CD4-positive, alpha-beta T cell treated with Interleukin-17A for 4 hours (primary cell): Measurements from ENCODE around the gene TLR2.

Experiments used
- DNase-seq: peaks from one replicate; pipeline ENCODE4 v3.0.0-alpha.2; 2020; ENCODE audit warnings: mixed read lengths

TLR2 gene, protein sequence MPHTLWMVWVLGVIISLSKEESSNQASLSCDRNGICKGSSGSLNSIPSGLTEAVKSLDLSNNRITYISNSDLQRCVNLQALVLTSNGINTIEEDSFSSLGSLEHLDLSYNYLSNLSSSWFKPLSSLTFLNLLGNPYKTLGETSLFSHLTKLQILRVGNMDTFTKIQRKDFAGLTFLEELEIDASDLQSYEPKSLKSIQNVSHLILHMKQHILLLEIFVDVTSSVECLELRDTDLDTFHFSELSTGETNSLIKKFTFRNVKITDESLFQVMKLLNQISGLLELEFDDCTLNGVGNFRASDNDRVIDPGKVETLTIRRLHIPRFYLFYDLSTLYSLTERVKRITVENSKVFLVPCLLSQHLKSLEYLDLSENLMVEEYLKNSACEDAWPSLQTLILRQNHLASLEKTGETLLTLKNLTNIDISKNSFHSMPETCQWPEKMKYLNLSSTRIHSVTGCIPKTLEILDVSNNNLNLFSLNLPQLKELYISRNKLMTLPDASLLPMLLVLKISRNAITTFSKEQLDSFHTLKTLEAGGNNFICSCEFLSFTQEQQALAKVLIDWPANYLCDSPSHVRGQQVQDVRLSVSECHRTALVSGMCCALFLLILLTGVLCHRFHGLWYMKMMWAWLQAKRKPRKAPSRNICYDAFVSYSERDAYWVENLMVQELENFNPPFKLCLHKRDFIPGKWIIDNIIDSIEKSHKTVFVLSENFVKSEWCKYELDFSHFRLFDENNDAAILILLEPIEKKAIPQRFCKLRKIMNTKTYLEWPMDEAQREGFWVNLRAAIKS

DNA sequence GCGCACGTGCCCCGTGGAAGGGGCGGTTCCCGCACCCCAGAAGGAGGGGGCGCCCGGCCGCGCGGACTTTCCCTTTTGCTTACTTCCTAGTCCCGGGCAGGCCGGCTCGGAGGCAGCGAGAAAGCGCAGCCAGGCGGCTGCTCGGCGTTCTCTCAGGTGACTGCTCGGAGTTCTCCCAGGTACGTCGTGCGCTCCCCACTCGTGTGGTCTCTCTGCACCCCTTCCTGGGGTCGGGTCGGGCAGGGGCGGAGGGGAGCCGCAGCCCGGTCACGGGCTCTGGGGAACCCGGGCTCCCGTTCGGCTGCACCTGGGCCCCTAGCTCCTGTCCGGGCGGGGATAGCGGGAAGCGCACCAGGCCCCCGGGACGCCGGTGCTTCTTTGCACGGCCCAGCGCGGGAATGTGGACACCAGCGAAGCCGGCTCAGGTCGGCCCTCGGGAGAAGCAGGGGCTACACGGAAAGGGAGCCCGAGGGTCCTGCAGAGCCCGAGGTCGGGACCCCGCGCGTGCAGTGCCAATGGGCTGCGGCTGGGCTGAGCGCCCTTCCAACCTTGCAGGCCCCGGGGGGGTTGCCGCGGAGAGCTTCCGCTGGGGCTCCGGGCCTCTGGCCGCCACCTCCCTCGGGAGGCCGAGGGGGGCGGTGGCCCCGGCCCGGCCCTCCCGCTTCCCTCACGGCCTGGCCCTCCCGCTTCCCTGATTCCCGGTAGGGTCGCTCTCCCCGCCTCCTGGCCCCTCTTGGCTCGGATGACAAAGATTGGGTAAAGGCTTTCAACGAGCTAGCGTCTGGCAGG is at the start of gene TLR2:
TSS of gene TLR2 (plus strand) at position 99 of the 789 bp plus-strand sequence. CDS start 18,628 bp downstream, outside the sequence.
- peak; percentile 69 for DNase-seq

DNA sequence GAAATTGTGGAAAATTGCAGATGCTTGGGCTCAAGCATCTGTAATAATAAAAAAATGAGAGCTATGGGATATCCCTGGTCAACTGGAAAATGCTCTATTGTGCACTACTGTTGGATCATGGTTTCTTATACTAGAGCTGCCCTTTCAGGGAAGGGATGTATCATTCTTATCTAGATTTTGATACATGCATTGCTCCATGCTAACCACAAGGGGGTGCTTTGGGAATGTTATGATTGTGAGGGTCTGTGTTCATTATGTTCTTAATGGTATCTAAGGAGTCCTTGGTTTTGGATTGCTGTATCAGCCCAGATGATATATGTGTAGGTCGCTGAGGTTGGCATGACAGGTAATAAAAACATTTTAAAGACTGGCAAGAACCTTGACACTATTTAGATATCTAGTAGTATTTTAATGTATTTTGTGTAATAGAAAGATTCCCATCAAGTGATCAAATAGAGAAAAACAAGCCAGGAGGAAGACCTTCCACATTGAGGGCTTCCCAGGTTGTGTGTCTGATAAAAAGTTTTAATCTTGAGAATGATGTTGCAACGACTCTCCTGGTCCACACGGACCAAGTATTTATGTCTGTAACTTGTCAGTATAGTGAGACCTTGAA is 49.2 kb upstream of the TLR2 start:
- no peak for DNase-seq

DNA sequence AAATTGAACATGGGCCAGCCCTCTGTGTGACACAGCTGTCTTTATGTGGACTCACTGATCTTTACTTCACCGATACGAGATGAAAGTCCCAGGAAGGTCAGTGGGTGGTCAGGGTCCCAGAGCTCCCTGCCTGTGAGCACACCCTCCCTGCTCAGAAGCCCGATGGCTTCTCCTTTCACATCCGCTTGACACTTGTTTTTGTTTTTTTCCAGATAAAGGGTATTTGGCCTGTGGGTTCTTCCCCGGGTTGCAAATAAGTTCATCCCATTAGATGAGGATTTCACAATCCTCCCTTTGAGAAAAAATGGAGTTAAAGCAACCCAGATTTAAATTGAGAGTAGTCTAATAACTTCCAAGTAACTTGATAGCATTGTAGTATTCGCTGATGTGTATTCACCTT is 48.2 kb upstream of the TLR2 start:
- no peak for DNase-seq

DNA sequence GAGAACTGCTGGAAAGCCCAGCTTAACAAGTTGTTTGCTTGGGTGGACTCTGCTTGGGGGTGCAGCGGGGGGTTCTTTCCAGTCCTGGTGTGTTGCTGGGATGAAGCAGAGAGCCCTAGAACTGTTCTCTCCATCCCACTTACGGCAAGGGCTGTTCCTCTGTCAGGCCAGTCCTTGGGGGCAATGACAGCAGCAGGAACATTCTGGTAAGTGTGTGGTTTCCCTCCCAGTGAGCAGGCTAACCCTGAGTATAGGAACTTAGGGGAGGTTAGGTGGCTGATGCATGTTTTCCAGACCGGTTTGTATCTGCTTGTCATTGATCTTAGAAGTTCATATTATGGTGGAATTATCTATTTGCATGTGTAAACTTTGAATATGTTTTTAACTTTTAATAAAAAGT is 46.9 kb upstream of the TLR2 start:
- no peak for DNase-seq

DNA sequence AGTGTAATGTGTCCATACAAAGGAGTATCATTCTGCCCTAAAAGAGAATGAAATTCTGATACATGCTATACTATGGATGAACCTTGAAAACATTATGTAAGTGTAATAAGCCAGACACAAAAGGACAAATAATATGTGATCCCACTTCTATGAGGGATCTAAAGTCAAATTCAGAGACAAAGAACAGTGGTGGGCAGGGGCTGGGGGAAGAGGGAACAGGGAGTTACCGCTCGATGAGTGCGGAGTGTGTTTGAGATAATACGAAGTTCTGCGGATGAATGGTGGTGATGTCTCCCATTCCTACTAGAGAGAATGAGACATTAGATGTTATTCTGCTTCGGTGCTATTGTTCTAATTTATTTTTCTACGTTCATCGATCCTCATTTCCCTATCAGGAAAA is 46.1 kb upstream of the TLR2 start:
- no peak for DNase-seq

DNA sequence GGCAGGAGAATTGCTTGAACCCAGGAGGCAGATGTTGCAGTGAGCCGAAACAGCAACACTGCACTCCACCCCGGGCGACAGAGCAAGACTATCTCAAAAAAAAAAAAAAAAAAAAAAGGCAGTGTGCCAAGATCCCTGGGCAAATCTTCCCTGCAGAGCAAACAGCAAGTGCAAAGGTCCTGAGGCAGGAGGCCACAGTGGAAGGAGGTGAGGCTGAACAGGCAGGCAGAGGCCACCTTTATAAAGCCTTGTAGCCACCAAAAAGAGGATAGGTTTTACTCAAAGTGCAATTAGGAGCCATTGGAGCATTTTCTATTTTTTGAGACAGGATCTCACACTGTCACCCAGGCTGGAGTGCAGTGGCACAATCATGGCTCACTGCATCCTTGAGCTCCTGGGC is 45.1 kb upstream of the TLR2 start:
- DNase-seq, result no peak

DNA sequence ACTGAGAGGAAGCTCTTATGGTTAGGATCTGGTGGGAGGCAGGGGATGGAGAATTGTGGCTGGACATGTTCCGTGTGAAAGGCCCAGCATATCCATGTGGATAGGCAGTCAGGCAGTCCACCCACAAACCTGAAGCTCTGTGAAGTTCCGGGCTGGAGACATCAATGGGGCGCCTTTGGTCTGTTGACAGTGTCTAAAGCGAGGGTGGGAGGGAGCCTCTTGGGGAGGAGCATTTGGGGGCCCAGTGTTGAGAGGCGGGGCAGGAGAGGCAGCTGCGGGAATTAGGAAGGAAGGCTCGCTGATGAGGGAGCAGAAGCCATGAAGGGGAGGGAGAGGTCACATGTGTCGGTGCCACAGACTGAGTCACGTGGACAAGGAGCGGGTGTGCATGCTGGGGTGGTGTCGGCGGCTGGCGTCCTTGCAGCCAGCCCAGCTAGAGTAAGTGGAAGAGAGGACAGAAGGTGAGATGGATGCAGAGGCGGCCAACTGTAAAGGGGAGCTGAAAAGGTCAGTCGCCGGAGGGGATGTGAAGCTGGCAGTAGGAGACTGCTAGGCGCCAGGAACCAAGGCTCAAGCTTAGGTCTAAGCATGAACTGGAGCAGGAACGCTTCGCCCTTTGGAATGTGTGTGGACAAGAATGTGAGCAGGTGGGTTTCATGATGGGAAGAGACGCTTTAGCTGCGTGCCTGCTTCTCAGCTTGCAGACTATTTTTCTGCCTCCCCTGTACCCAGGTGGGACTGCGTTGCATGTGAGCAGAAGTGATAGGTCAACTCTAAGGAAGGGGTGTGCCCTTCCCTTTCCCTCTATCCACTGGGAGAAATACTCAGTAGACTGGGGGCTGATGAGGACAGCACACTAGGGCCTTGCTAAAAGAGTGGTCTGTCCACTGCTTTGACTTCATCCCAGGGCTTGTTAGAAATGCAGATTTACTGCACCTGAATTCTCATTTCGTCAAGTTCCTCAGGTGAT is 44.0 kb upstream of the TLR2 start:
- DNase-seq, result no peak

DNA sequence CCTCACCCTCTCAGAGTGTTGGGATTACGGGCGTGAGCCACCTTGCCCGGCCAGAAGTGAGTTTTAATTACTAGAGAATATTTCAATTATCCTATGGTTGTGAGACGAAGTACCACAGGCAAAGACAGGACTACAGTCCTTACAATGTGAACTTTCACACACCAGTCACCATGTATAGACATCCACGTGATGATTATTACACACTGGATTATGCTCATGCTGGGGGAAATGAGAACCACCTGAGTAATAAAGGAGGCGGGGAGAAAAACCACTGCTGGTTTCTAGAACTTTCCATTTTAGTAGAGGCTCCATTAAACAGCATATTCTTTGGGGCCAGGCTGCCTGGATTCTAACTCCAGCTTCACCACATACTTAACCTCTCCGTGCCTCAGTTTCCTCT is 42.5 kb upstream of the TLR2 start:
- no peak for DNase-seq

DNA sequence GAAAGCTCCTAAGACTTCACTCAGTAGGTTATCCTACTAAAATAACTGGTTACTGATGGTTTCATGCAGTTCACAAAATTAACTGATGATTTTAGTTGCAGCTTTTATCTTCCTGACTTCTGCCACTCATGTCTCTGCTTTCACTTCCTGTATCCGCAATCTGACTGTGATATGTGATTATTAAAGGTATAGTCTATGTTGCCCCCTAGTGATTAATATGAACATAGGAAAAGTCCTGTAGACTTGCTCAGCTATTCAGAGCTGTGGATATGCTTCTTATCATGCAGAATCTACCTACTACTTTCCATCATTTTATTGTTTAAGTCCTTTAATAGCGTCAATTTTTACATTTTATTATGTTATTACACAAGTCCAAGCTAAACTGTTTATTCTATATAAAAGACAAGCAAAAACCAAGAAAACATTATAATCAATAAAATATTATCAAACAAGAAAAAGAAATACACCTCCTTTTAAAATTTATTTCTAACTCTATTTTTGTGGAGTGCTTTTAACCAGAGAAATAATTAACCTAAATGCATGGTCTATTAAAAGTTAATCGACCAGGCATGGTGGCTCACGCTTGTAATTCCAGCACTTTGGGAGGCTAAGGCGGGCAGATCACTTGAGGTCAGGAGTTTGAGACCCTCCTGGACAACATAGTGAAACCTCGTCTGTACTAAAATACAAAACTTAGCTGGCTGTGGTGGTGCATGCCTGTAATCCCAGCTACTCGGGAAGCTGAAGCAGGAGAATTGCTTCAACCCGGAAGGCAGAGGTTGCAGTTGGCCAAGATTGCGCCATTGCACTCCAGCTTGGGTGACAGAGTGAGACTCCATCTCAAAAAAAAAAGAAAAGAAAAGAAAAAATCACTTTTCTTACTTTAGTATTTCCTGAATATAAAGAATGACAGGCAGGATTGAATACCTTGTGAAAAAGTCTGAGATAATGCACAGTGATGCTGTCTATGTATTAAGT is 40.4 kb upstream of the TLR2 start:
- no peak for DNase-seq

DNA sequence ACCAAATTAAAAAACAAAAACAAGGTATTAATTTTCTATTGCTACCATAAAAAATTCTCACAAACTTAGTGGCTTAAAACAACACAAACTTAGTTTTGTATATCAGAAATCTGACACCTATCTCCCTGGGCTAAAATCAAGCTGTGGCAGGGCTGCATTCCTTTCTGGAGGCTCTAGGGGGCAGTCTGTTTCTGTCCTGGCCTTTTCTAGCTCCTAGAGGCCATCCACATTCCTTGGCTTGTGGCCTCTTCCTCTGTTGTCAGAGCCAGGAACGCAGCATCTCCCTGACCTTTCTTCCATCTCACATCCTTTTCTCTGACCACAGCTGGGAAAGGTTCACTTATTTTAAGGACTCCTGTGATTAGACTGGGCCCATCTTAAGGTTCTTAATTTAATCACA is 38.9 kb upstream of the TLR2 start:
- no peak for DNase-seq

DNA sequence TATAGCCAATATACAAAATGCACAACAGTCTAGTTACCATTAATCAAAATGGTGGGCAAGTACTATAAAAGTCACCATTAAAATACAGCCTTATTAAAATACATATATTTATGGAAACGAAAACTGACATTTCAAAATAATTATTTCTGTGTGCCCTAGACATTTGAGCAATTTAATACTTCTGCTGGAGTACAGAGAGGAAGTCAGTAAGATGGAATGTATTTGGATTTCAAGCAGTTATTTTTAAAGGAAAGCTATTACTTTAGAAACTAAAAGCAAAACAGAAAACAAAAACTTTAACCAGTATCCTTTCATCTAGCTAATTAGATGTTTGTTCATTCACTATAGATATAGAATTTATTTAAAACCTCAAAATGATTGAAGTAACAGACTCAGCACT is 37.8 kb upstream of the TLR2 start:
- DNase-seq, result no peak

DNA sequence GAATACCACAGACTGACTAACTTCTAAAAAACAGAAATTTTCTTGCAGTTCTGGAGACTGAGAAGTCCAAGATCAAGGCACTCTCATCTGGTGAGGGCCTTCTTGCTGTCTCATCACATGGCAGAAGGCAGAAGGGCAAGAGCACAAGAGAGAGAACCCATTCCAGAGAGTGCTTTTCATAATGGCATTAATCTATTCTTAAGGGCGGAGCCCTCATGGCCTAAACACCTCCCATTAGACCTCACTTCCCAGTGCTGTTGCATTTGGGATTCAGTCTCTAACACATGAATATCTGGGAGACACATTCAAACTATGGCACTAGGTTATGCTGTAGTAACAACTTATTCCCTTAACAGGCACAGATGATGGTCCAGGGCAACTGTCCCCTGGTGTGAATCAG is 37.1 kb upstream of the TLR2 start:
- no peak for DNase-seq

DNA sequence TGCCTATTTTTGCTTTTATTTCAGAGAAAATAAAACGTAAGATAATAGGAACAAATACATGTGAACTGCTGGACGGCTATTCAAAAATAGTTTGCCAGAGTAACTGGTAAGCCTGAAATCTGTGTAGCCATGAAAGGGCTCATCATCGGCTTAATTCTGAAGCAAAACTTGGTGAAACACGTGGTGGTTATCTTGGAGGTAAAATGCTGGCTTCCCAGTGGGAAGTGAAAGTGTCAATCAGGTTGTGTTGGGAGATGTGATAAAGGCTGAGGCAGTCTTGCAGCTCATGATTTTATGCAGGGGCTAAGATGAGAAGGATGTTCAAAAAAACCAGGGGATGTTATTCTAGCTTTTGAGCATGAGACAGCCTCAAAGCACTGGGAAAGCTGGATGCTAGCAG is 36.1 kb upstream of the TLR2 start:
- no peak for DNase-seq

DNA sequence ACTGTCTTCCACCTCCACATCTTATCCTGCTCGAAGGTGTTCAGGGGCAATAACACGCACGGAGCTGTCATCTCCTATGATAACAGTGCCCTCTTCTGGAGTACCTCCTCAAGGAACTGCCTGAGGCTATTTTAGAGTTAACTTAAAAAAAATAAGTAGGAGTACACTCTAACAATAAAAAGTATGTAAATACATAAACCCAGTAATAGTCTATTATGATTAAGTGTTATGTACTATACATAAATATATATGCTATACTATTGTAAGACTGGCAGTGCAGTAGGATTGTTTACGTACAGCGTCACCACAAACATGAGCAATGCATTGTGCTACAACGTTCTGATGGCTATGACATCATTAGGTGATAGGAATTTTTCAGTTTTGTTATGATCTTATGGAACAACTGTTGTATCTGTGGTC is 34.5 kb upstream of the TLR2 start:
- no peak for DNase-seq

DNA sequence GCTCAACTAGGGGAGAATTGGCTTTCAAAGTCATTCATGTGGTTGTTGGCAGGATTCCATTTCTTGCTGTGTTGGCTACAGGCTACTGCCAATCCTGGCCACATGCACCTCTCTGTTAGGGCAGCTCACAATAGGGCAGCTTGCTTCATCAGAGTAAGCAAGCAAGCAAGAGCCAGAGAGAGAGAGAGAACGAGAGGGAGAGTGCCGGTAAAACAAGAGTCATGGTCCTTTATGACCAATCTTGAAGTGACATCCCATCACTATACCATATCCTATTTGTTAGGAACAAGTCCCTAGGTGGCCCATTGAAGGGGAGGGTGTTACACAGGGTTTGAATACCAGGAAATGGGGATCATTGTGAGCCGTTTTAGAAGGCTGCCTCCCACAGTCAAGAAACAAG is 33.0 kb upstream of the TLR2 start:
- no peak for DNase-seq

DNA sequence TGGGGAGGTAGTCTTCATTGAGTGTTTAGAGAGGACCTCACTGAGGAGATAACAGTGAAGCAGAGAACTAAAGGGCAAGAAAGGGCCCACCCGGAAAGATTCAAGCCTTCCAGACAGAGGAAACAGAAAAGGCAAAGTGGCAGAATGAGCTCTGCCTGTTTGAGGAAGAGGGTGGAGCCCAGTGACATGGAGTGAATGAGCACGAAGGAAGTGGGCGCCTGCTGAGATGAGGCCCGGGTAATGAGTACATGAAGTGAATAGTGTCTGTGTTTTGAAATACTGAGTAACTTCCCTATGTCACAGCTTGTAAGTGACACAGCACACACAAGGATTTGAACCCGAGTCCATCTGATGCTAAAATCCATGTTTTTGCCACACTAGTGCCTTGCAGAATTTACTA is 32.5 kb upstream of the TLR2 start:
- DNase-seq, result peak; percentile 73

DNA sequence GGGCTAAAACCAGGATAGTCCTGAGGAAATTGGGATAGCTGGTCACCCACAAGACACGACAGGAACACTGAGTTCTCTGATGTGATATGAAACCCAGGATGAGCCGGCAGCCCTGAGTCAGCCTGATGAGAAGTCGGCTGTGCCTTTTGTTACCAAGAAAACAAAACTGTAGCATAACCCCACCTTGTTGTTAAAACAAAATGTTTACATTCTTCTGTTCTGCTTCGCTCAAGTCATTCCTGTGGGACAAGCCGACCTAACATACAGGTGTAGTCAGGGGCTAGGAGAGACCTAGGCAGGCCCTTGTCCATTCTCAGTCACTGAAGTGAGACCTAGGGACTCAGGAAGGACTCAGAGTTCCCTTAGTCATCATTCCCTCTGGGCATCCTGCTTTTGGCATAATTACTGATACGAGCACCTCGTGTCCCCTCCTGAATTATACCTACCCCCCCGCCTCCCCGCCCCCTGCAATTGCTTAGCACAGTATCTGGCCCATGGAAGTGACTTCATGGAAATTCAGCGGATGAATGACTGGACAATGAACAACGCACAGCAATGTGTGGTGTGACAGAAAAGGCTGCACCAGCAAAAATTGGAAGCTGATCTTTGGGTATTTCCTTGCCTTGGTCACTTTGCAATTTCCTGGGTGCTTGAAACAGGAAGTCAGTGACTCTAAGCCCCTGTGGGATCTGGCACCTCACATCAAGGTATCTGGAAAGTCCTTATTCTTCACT is 31.9 kb upstream of the TLR2 start:
- DNase-seq, result no peak

DNA sequence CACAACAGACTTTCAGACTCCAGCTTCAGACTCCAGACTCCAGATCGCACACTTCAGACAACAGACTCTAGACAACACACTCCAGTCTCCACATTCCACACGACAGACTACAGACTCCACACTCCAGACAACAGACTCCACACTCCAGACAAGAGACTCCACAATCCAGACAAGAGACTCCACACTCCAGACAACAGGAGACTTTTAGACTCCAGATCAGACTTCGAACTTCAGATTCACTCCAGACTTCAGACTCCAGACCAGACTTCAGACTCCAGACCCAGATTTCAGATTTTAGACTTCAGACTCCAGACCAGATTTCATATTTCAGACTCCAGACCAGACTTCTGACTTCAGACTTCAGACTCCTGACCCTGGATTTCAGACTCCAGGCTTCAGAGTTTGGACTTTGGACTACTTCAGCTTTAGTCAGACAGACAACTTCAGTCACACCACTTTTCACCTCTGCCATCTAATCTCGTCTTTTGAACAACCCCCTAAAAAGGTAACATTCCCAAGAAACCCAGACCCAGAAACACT is 29.0 kb upstream of the TLR2 start:
- DNase-seq, result no peak

DNA sequence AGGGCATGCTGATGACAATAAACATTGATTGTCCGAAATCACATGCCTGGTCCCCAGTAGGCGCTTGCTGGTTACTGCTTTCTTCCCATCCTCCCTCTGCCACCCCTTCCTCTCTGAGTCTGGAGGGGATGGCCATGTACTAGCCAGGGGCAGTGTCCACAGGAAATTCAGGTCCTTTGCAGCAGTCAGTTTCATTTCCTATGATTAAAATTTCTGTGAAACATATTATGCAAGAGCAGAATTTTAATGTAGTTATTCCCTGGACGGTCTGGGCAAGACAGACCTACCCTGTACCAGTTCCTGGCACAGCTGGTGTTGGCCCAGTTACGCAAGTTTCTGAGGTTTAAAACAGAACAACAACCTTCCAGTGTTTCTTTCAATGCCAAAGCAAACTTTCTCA is 28.2 kb upstream of the TLR2 start:
- DNase-seq, result no peak
